ENCODE data around the gene JUP.

JUP gene

GRCh38 chr17:41750862-41751261, 35.6 kb downstream of the JUP start:
- no peak for DNase-seq

- no peak for DNase-seq
These were observed 38.2 kb downstream of the JUP start for GRCh38 chr17:41748275-41748674.

- DNase-seq, result no peak
These were observed 44.8 kb downstream of the JUP start for GRCh38 chr17:41741709-41742108.

DNA sequence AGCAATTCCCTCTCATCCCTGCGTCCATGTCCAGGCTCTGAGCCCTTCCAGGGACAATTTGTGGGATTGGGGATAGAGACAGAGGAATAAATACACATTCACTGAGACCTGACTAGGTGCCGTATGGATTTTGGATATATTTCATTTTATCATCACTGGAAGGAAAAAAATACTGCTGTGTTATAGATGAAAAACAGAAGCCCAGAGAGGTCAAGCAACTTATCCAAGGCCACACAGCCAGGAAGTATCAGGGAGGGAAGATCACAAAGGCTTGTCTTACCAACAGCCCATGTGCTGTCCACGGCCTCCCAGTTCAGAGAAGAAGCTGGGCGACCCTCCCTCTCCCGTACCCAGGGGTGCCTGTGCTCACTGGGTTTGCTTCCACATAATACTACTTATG, 46.0 kb downstream of the JUP start:
- DNase-seq, result no peak

DNA sequence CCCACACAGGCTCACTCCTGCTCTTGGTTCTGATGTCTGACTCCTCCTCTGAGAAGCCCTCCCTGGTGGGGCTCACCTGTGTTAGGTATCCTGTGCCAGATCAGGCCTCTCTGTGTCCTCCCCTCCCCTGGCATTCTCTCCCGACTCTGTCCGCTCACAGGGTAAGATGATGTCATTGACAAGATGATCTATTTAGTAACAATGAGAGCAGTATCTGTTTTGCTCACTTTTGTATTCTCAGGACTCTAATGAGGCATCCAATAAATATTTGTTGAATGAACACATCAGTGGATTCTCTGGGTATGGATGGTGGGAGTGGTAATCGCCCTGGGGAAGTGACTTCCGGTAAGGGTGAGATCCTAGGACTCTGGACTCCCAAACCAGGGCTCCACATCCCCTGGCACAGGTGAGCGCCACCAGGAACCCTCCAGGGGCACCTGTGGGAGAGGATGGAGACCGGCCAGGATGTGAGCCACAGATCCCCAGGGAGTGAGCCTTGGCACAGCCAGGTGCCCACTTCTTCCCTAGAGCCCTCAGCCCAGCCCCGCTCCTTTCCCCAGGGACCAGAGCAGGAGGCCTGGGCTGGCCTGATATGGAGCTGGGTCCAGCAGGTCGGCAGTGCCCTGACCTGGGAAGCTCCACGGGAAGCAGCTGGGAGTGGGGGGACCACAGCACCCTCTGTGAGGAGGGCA, 46.7 kb downstream of the JUP start:
- DNase-seq, result no peak

- DNase-seq, result no peak
These were observed 47.8 kb downstream of the JUP start for GRCh38 chr17:41738801-41739112.

GRCh38 chr17:41738077-41738800, 48.3 kb downstream of the JUP start:
- DNase-seq, result peak; percentile 78

GRCh38 chr17:41737680-41738023, 48.9 kb downstream of the JUP start:
- DNase-seq, result no peak

DNA sequence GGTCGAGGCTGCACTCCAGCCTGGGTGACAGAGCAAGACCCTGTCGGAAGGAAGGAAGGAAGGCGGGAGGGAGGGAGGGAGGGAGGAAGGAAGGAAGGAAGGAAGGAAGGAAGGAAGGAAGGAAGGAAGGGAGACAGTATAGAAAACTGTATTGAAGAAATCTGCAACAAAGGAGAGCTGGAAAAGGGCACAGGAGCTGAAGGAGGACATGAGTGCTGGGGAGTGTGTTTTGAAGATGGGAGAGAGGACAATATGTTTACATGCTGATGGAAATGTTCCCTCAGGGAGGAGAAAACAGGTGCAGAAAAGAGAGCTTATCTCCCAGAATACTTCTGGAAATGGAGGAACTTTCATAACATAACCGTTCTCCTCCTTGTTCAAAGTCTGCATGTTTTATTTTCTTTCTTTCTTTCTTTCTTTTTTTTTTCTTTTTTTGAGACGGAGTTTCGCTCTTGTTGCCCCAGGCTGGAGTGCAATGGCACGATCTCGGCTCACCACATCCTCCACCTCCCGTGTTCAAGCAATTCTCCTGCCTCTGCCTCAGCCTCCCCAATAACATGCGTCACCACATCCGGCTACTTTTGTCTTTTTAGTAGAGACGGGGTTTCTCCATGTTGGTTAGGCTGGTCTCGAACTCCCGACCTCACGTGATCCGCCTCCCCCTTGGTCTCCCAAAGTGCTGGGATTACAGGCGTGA, 49.4 kb downstream of the JUP start:
- no peak for DNase-seq

GRCh38 chr17:41735744-41736143, 50.8 kb downstream of the JUP start:
- no peak for DNase-seq

DNA sequence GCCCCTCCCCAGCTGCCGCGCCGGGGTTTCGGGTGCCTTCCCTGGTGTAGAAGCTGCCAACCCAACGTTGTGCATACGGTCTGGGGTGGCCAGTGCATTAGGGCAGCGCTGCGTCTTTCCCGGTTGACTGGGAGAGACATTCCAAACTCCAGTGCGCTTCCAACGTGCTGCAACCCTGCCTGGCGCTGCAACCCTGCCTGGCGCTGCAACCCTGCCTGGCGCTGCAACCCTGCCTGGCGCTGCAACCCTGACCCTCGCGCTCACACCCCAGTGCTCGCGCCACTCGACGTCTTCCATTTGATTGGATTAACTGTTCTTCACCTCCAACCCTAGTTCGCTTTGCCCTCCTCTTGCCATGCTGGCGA, 51.6 kb downstream of the JUP start:
- DNase-seq, result no peak

GRCh38 chr17:41734139-41734948, 52.2 kb downstream of the JUP start, which contains the start of gene HAP1:
HAP1 (minus strand) TSS chr17:41734643; CDS start chr17:41734634, 9 bp downstream.
- no peak for DNase-seq

GRCh38 chr17:41733348-41734138, 53.0 kb downstream of the JUP start:
- DNase-seq, result no peak

DNA sequence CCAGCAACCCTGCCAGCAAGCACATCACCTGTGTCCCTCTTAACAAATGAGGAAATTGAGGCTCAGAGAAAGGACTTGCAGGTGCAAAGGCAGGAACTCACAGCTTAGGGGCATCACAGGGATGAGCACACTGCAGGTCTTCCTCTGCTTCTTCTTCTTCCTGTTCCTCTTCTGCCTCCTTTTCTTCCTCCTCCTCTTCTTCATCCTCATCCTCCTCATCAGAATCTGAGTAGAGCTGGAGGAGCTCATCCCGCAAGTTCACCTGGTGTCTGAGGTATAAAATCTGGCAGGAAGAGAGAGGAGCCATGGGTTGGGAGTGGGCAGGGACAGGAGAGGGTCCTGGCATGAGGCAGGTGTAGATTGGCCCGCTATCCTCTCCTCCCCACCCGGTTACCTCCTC, 54.7 kb downstream of the JUP start:
- no peak for DNase-seq

DNA sequence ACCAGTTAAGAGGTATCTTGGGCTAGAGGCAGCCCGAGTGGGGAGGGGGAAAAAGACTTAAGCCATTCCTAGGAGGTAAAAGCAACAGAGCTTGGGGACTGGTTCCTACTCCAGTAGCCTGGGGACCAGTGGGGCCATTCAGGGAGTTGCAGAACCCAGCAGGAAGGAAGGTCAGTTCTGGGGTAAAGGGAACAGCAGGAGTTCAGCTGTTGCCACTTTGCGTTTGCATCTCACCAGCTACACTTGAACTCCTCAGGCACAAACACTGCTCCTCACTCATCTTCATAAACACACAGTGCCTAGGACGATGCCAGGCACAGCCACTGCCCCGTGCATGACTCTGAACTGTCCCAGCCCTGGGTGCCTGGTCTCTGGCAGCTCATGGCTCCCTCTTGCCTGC, 56.0 kb downstream of the JUP start:
- DNase-seq, result no peak

GRCh38 chr17:41728056-41728455, 58.5 kb downstream of the JUP start:
- no peak for DNase-seq

GRCh38 chr17:41725134-41725533, 61.4 kb downstream of the JUP start:
- no peak for DNase-seq

GRCh38 chr17:41724476-41725050, 61.9 kb downstream of the JUP start:
- no peak for DNase-seq

DNA sequence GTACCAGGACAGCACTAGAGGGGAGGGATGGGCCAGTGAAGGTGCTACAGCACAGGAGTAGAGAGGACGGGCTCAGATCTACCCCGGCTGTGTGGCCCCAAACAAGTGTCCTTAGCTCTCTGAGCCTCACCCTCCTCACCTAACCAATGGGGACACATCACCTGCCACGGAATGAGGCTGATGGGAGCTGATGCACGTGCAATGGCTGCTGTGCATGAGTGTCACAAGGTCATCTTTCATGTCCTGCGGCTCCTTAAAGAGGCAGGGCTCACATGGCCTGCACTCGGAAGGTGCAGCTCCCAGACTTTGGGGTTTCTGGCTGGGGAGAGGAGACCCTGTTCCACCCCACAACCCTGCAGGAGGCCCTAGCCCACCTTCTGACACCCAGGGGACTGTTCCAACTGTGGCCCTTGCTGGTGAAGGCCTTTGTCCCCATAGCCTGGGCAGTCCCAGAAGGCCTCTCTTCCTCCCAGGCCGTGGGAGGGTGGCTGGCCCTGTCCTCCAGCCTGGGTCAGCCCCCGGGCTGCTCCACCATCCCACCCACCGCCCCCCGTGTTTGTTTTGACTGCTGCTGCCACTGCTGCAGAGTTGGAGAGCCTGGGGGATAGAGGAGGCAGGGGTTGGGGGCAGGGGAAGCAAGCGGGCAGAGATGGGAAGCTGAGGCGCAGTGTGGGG, 62.6 kb downstream of the JUP start:
- no peak for DNase-seq

GRCh38 chr17:41722231-41722630, 64.3 kb downstream of the JUP start:
- no peak for DNase-seq

- no peak for DNase-seq
These were observed 68.2 kb downstream of the JUP start for GRCh38 chr17:41718287-41718645.
